Measurements from ENCODE around the gene CTNNA3. TPM values are rescaled to one million over a fixed set of nuclear protein-coding genes. Genes with fewer than 3 reads are reported as not detected.

The CTNNA3 gene
- total and polyA plus RNA-seq, 2 of the 4 experiments (the other 2 are of a cell fraction): 0.19 to 0.90 TPM

DNA sequence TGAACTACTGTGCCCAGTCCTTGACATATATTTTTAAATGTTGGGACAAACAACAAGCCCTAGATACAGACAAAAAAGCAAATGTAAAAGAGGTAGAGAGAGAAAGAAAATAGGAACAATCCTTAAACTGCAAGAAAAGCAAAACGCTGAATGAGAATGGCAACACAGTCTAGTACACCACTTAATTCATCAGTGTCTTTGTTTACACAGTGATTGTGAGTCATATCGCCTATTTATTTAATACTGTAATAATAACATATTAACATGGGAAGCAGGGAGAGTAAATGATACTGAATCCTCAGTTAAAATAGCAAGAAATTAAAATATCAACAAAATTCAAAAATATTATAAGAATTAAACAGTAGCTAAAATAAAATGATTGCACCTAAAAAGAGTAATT is 780.0 kb downstream of the CTNNA3 start:
- POLR2A ChIA-PET (ENCODE audit: unreplicated experiment): no interaction called here
- Histone ChIP-seq H3K23ac (ENCODE audit: low read depth, low read length) (no peak overlapping the region), H3K4me3 (ENCODE audit: insufficient read depth, low read depth, low read length) (no peak overlapping the region), H3K79me1 (ENCODE audit: low read depth in 1 of 2, low read length in 2 of 2) (no peaks in the 10 kb centered on the region), H3K9me1 (ENCODE audit: insufficient read depth, low read length) (no peaks in the 10 kb centered on the region), H3K27me3 (ENCODE audit: control insufficient read depth, insufficient read depth, low read length) (no peaks in the 10 kb centered on the region), H4K91ac (ENCODE audit: insufficient read depth, low read depth, low read length) (no peak overlapping the region), H2AK5ac (ENCODE audit: low read depth, low read length) (no peak overlapping the region), H3K4me2 (ENCODE audit: low read depth, low read length) (no peak overlapping the region), H3K18ac (ENCODE audit: low read depth, low read length) (no peak overlapping the region), H3K9me3 (ENCODE audit: control insufficient read depth, insufficient read depth, low read length) (no peaks in the 10 kb centered on the region), H3K4ac (ENCODE audit: low read depth, low read length) (no peak overlapping the region), H2AK9ac (replicated peaks; ENCODE audit: low read depth, low read length, poor library complexity) (no peak overlapping the region), H2AFZ (replicated peaks; ENCODE audit: low read length, poor library complexity) (no peak overlapping the region), H2BK20ac (ENCODE audit: low read depth, low read length) (no peak overlapping the region), H3K9ac (ENCODE audit: low read depth, low read length) (no peak overlapping the region), H2BK5ac (ENCODE audit: low read depth, low read length, poor library complexity, severe bottlenecking) (no peak overlapping the region), H4K8ac (ENCODE audit: low read depth in 2 of 2, low read length in 2 of 2) (no peak overlapping the region), H2BK15ac (ENCODE audit: low read depth, low read length) (no peak overlapping the region), H4K5ac (ENCODE audit: low read depth, low read length) (no peak overlapping the region), H3K36me3 (ENCODE audit: control insufficient read depth, insufficient read depth, low read length) (no peaks in the 10 kb centered on the region), H2BK120ac (ENCODE audit: low read depth, low read length) (no peak overlapping the region), H3K14ac (replicated peaks; ENCODE audit: low read depth, low read length) (no peak overlapping the region), H3K56ac (ENCODE audit: extremely low read depth, insufficient read depth, low read length) (no peak overlapping the region), H3K4me1 (ENCODE audit: control insufficient read depth, insufficient read depth, low read length) (no peaks in the 10 kb centered on the region), H3K27ac (ENCODE audit: insufficient read depth, low read length) (no peak overlapping the region), H4K20me1 (ENCODE audit: insufficient read depth, low read length) (no peaks in the 10 kb centered on the region)
- dilution Hi-C loops (cut with HindIII; ENCODE audit: low sequenced_read_pairs, unreplicated experiment): no loop called here
- intact Hi-C loops (cut with micrococcal nuclease): no loop called here
- CTCF ChIA-PET: interaction anchor here (1.2 kb wide), 1 partner anchor 14 kb away, joined by 3 read pairs; no protein-coding TSS in a partner anchor
- WGBS, 2 experiments (ENCODE audit: extremely low coverage in 2 of 2, insufficient read length in 1 of 2): no CpG with 5 or more reads among the region's 2 CpGs
- BruUV-seq (replicated peaks): no TSS peak
- DNase-seq (no peak), ATAC-seq (ENCODE audit: low read depth) (no peak)
- in situ Hi-C loops (cut with MboI; ENCODE audit: low sequenced_read_pairs): no loop called here
- TF ChIP-seq, protein P1, sequence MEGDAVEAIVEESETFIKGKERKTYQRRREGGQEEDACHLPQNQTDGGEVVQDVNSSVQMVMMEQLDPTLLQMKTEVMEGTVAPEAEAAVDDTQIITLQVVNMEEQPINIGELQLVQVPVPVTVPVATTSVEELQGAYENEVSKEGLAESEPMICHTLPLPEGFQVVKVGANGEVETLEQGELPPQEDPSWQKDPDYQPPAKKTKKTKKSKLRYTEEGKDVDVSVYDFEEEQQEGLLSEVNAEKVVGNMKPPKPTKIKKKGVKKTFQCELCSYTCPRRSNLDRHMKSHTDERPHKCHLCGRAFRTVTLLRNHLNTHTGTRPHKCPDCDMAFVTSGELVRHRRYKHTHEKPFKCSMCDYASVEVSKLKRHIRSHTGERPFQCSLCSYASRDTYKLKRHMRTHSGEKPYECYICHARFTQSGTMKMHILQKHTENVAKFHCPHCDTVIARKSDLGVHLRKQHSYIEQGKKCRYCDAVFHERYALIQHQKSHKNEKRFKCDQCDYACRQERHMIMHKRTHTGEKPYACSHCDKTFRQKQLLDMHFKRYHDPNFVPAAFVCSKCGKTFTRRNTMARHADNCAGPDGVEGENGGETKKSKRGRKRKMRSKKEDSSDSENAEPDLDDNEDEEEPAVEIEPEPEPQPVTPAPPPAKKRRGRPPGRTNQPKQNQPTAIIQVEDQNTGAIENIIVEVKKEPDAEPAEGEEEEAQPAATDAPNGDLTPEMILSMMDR (conservative IDR thresholded peaks at IDR 0.05; ENCODE audit: low read depth, low read length): no peak
- no peak for TF ChIP-seq RCOR1 (IDR thresholded peaks at IDR 0.05; ENCODE audit: insufficient replicate concordance, low read length)
